ENCODE measurements around the gene OXLD1. TPM values are rescaled to one million over a fixed set of nuclear protein-coding genes. Genes with fewer than 3 reads are reported as not detected.

The OXLD1 gene
- 202 TPM for polyA plus RNA-seq (2012; ENCODE audit: insufficient read depth, insufficient read length, low read depth)

DNA sequence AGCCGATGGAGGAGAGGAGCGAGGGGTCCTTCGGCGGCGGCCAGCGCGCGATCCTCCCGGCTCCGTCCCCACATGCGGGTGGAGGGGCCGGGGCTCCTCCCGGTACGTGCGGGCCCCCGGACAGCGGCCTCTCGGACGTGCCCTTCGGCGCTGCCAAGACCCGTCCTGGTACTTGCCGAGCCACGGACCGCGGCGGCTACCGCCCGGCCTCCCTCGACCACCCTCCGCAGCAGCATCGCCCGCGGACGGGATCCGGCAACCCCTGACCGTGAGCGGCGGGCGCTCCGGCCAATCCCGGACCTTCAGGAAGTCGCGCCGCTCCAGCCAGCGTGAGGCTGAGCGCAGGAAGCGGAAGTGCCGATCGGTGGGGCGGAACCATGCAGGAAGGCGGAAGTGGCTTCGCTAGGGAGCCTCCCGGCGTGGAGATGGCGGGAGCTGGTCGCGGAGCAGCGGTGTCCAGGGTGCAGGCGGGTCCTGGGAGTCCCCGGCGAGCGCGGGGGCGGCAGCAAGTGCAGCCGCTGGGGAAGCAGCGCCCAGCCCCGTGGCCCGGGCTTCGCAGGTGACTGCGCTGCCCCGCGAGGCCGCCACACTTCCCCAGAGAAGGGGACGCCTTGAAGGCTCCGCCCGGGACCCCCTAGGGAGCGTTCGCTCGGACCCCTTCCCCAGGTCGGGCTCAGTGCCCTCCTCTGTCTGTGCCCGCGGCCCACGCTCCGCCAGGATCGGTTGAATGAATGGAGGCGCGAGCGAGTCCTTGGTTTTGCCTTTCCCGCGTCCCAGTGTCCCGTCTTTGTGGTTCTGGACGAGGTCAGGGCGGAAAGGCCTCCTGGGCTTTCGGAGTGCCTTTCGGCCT, at the start of gene OXLD1, which contains the start of gene CCDC137:
Gene OXLD1, minus strand, starts transcription at position 264 of the 850 bp plus-strand sequence. Its CDS starts 28 bp downstream, at position 236.
Gene CCDC137, plus strand, starts transcription at position 396 of the 850 bp plus-strand sequence. Its CDS starts 30 bp downstream, at position 426.
- Histone ChIP-seq H3K9me3 (no peaks in the 10 kb centered on the region), H3K27me3 (no peaks in the 10 kb centered on the region), H3K4me3 (ENCODE audit: low read depth, low read length) (peak within 1 kb of the TSS; percentile 78), H3K36me3 (peaks cover 39% of the 10 kb centered on the region), H3K4me1 (no peaks in the 10 kb centered on the region)
- peak; percentile 98 for DNase-seq
- TF ChIP-seq, protein P1, sequence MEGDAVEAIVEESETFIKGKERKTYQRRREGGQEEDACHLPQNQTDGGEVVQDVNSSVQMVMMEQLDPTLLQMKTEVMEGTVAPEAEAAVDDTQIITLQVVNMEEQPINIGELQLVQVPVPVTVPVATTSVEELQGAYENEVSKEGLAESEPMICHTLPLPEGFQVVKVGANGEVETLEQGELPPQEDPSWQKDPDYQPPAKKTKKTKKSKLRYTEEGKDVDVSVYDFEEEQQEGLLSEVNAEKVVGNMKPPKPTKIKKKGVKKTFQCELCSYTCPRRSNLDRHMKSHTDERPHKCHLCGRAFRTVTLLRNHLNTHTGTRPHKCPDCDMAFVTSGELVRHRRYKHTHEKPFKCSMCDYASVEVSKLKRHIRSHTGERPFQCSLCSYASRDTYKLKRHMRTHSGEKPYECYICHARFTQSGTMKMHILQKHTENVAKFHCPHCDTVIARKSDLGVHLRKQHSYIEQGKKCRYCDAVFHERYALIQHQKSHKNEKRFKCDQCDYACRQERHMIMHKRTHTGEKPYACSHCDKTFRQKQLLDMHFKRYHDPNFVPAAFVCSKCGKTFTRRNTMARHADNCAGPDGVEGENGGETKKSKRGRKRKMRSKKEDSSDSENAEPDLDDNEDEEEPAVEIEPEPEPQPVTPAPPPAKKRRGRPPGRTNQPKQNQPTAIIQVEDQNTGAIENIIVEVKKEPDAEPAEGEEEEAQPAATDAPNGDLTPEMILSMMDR (IDR thresholded peaks at IDR 0.05; ENCODE audit: low read depth, low read length) = no peak

DNA sequence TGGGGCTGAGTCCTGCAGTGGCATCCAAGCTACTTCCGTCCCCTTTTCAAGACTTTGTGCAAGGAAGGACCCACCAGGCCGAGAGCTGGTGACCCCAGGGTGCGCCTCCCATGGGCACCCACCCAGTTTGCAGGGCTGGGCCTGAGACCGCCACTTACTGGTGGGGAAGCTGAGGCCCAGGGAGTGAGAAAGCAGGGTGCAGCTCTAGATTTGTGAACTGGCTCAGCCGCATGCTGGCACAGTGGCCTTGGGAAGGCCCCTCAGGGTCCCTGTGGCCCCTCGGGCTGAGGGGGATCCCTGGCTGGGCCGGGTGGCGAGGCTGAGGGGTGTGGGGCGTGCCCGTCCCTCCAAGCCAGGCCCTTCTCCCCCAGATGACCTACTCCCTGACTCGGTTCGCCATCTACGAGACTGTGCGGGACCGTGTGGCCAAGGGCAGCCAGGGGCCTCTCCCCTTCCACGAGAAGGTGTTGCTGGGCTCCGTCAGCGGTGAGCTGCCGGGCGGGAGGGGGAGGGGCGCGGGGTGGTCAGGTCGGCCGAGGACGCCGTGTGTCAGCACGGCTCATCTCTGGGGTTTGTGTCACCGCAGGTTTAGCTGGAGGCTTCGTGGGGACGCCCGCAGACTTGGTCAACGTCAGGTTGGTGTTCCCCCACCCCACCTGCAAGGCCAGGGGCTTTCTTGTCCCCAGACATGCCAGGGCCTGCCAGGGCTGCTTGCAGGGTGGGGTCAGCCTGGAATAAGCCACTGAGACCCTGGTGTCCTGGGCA, 48.9 kb upstream of the OXLD1 start:
- DNase-seq = no peak
- Histone ChIP-seq H3K4me1 (peaks cover 5% of the 10 kb centered on the region; the same call in 1 of the 2 replicates), H3K9me3 (no peaks in the 10 kb centered on the region), H3K27me3 (no peaks in the 10 kb centered on the region), H3K36me3 (peaks cover 14% of the 10 kb centered on the region), H3K4me3 (ENCODE audit: low read depth, low read length) (no peak overlapping the region)
- TF ChIP-seq, protein P1 (IDR thresholded peaks at IDR 0.05; ENCODE audit: low read depth, low read length) = no peak

DNA sequence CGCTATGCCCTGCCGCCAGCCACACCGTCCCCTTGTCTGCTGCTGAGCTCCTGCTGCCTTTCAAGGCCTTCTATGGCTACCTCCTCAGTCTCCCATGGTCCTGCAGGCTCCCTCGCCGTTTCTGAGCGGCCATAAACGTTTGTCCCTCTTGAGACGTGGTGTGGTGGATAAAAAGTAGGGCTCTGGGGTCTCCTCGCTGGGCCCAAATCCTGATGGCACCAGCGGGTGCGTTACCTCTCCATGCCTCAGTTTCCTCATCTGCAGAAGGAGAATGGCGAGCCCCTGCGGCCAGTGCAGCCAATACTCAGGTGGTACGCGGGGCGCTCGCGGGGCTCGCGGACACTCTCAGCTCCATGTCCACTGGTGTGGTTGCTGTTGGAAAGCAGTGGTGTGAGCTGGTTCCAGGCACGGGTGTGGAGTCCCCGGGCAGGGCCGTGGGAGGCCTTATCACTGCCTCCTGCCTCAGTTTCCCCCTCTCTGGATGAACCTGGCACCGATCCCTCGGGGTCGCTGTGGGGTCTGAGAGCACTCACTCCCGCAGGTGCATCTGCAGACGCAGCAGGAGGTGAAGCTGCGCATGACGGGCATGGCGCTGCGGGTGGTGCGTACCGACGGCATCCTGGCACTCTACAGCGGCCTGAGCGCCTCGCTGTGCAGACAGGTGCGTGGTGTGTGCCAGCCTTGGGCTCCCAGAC, 48.2 kb upstream of the OXLD1 start:
- Histone ChIP-seq H3K27me3 (no peaks in the 10 kb centered on the region), H3K4me3 (ENCODE audit: low read depth, low read length) (no peak overlapping the region), H3K9me3 (no peaks in the 10 kb centered on the region), H3K4me1 (peaks cover 5% of the 10 kb centered on the region; the same call in 1 of the 2 replicates), H3K36me3 (peaks cover 14% of the 10 kb centered on the region)
- TF ChIP-seq, protein P1 (IDR thresholded peaks at IDR 0.05; ENCODE audit: low read depth, low read length) = no peak
- DNase-seq = no peak

DNA sequence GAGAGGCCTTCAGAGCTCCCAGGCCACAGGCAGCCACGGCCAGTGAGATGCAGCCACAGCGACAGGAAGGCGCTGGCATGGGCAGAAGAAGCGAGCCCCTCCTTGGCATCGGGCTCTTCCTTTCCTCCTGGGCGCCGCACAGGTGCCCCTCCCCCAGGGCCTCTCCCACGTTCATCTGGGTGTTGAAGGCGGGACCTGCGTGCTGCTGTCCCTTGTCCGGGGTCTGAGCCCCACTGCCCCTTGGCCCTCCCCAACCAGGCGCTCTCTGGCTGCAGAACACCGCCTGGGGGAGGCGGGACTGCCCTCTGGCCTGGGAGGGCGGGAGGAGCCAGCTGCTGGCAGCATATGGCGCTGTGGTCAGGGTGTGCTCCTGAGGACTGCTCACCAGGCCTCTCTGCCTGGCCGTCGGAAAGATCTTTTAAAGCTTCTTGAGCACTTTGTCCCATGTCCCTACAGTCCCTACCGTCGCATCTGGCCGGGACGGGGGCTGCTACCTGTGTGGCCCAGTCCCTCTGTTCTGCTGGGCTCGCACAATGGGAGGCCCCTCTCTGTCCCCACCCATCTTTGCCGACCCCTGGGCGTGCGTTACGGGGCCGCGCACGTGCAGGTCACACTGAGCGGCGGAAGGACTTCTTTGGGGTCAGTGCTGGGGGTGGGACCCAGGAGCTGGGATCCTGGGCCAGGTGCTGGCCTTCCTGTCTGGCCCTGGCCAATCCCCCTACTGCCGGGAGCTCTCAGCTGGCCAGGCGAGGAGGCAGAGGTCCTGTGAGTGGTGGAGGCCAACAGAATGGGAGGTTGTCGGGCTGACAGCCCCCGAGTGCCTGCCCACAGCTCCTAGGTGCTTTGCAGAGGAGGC, 47.4 kb upstream of the OXLD1 start:
- TF ChIP-seq, protein P1 (IDR thresholded peaks at IDR 0.05; ENCODE audit: low read depth, low read length) = no peak
- Histone ChIP-seq H3K9me3 (no peaks in the 10 kb centered on the region), H3K4me3 (ENCODE audit: low read depth, low read length) (peak overlapping the region; percentile 78), H3K36me3 (peaks cover 16% of the 10 kb centered on the region), H3K4me1 (peaks cover 5% of the 10 kb centered on the region; the same call in 1 of the 2 replicates), H3K27me3 (no peaks in the 10 kb centered on the region)
- no peak for DNase-seq

DNA sequence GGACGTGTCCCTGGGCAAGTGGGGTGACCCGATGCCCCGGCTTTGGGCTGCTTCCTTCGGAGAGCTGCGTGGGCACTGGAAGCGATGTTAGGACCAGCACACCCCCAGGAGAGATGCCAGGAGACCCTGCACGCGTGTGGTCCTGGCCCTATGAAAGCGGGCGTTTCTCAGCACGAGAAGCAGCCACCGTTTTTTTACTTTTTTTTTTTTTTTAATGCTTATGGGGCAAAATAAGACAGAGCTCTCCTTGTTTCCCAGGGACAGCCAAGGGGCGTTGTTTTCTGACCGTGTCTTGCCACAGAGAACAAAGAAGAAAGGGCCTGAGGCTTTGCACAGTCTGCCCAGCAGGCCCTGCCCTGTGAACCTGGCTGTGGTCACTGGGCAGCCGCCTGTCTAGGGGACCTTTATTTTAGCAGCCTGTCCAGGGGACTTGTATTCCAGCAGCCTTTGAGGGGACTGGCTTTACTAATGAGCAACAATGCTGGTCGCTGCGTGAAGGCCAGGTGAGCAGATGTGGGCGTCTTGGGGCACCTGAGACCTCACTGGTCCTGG, 46.7 kb upstream of the OXLD1 start:
- no peak for DNase-seq
- Histone ChIP-seq H3K36me3 (peaks cover 19% of the 10 kb centered on the region), H3K4me1 (peaks cover 5% of the 10 kb centered on the region; the same call in 1 of the 2 replicates), H3K4me3 (ENCODE audit: low read depth, low read length) (peak overlapping the region; percentile 78), H3K9me3 (no peaks in the 10 kb centered on the region), H3K27me3 (no peaks in the 10 kb centered on the region)
- TF ChIP-seq, protein P1 (IDR thresholded peaks at IDR 0.05; ENCODE audit: low read depth, low read length) = no peak
